ENCODE results near the gene ACTL10. TPM values are rescaled to one million over a fixed set of nuclear protein-coding genes. Genes with fewer than 3 reads are reported as not detected.

The ACTL10 gene
- total and polyA plus RNA-seq, 2 of the 4 experiments (the other 2 are of a cell fraction): 0.18 to 0.43 TPM

- POLR2A ChIA-PET (ENCODE audit: unreplicated experiment): no interaction called here
- dilution Hi-C loops (cut with HindIII; ENCODE audit: low sequenced_read_pairs, unreplicated experiment): no loop called here
These were observed 15.1 kb downstream of the ACTL10 start for GRCh38 chr20:33681728-33682353.

More at GRCh38 chr20:33681728-33682353, 15.1 kb downstream of the ACTL10 start:
- H4K91ac ChIP-seq (ENCODE audit: insufficient read depth, low read depth, low read length): no peak overlapping the region
- H3K4me3 ChIP-seq (ENCODE audit: insufficient read depth, low read depth, low read length): no peak overlapping the region
- no peak overlapping the region for H3K27ac ChIP-seq (ENCODE audit: insufficient read depth, low read length)
- H4K8ac ChIP-seq (ENCODE audit: low read depth in 2 of 2, low read length in 2 of 2): no peak overlapping the region
- no peak overlapping the region for H2AK5ac ChIP-seq (ENCODE audit: low read depth, low read length)
- no peak overlapping the region for H2BK20ac ChIP-seq (ENCODE audit: low read depth, low read length)
- peaks cover 24% of the 10 kb centered on the region for H4K20me1 ChIP-seq (ENCODE audit: insufficient read depth, low read length)
- H3K23ac ChIP-seq (ENCODE audit: low read depth, low read length): no peak overlapping the region
- intact Hi-C loops (cut with micrococcal nuclease) (no loop called here), in situ Hi-C loops (cut with MboI; ENCODE audit: low sequenced_read_pairs) (no loop called here)
- no peak overlapping the region for H3K14ac ChIP-seq (replicated peaks; ENCODE audit: low read depth, low read length)
- ATAC-seq (ENCODE audit: low read depth) (no peak), DNase-seq (no peak)
- no TSS peak for BruUV-seq (replicated peaks)
- CTCF ChIA-PET: interaction anchor here (1.0 kb wide), 1 partner anchor 13 kb away, joined by 3 read pairs; no protein-coding TSS in a partner anchor
- no peak overlapping the region for H2AFZ ChIP-seq (replicated peaks; ENCODE audit: low read length, poor library complexity)
- no peak overlapping the region for H2BK120ac ChIP-seq (ENCODE audit: low read depth, low read length)
- peaks cover 10% of the 10 kb centered on the region for H3K4me1 ChIP-seq (ENCODE audit: control insufficient read depth, insufficient read depth, low read length)
- TF ChIP-seq CTCF (conservative IDR thresholded peaks at IDR 0.05; ENCODE audit: low read depth, low read length): no peak
- no peak for TF ChIP-seq NFE2L2 (IDR thresholded peaks at IDR 0.05; ENCODE audit: low read depth, low read length)
- TF ChIP-seq CHD1 (IDR thresholded peaks at IDR 0.05; ENCODE audit: low read depth, low read length): no peak
- H3K4me2 ChIP-seq (ENCODE audit: low read depth, low read length): no peak overlapping the region
- no peaks in the 10 kb centered on the region for H3K27me3 ChIP-seq (ENCODE audit: control insufficient read depth, insufficient read depth, low read length)
- H4K5ac ChIP-seq (ENCODE audit: low read depth, low read length): no peak overlapping the region
- no peaks in the 10 kb centered on the region for H3K9me3 ChIP-seq (ENCODE audit: control insufficient read depth, insufficient read depth, low read length)
- no peak overlapping the region for H3K56ac ChIP-seq (ENCODE audit: extremely low read depth, insufficient read depth, low read length)
- no peak overlapping the region for H2AK9ac ChIP-seq (replicated peaks; ENCODE audit: low read depth, low read length, poor library complexity)
- H3K36me3 ChIP-seq (ENCODE audit: control insufficient read depth, insufficient read depth, low read length): no peaks in the 10 kb centered on the region
- no peak overlapping the region for H2BK15ac ChIP-seq (ENCODE audit: low read depth, low read length)
- no peak overlapping the region for H3K4ac ChIP-seq (ENCODE audit: low read depth, low read length)
- peaks cover 7 to 52% of the 10 kb centered on the region in 2 experiments; a peak in 2 of 4 replicates for H3K79me1 ChIP-seq (ENCODE audit: low read depth in 1 of 2, low read length in 2 of 2)
- H2BK5ac ChIP-seq (ENCODE audit: low read depth, low read length, poor library complexity, severe bottlenecking): no peak overlapping the region
- H3K18ac ChIP-seq (ENCODE audit: low read depth, low read length): no peak overlapping the region
- 92% methylated on average over 2 of the region's 9 CpGs; no CpG with 5 or more reads in 1 of the 2 experiments for WGBS, 2 experiments (ENCODE audit: extremely low coverage in 2 of 2, insufficient read length in 1 of 2)
- H3K9me1 ChIP-seq (ENCODE audit: insufficient read depth, low read length): peaks cover 24% of the 10 kb centered on the region; the same call in 1 of the 2 replicates
- no peak overlapping the region for H3K9ac ChIP-seq (ENCODE audit: low read depth, low read length)
